Heart right ventricle (tissue), 16 donors: ENCODE data around the gene PXK. TPM values are rescaled to one million over a fixed set of nuclear protein-coding genes. Genes with fewer than 3 reads are reported as not detected.

ENCODE experiments used
- ATAC-seq, 8 donors: fragments of 200-7000 bp; cut with Tn5 transposase; one replicate each; pipeline ENCODE4 v1.9.1; 2020; ENCODE audit warnings: mild to moderate bottlenecking in 8 of 8, moderate library complexity in 8 of 8, moderate number of reproducible peaks in 1 of 8
- DNase-seq, 2 donors: peaks; one replicate each; pipeline ENCODE4 v3.0.0-alpha.2; 2020
- H3K27ac ChIP-seq, 10 donors: fragments of 200-600 bp; sonication (generic) in 2 of 10; one replicate each; pipeline versions ENCODE4 v1.5.0 to v1.8.0; 2020 to 2022; ENCODE audit warnings: mild to moderate bottlenecking in 3 of 10
- H3K27me3 ChIP-seq, 7 donors: fragments of 200-600 bp; one replicate each; pipeline ENCODE4 v1.8.0; 2021 to 2022; ENCODE audit warnings: mild to moderate bottlenecking in 2 of 7
- H3K36me3 ChIP-seq, 9 donors: fragments of 200-600 bp; sonication (generic) in 1 of 9; one replicate each; pipeline versions ENCODE4 v1.5.0 to v1.8.0; 2020 to 2022; ENCODE audit warnings: mild to moderate bottlenecking in 2 of 9
- H3K4me1 ChIP-seq, 9 donors: fragments of 200-600 bp; sonication (generic) in 1 of 9; one replicate each; pipeline versions ENCODE4 v1.5.0 to v1.8.0; 2020 to 2022; ENCODE audit warnings: mild to moderate bottlenecking in 4 of 9
- H3K4me3 ChIP-seq, 10 donors: fragments of 200-600 bp; sonication (generic) in 2 of 10; one replicate each; pipeline versions ENCODE4 v1.5.0 to v1.8.0; 2020 to 2022; ENCODE audit warnings: mild to moderate bottlenecking in 7 of 10, moderate library complexity in 2 of 10
- H3K9me3 ChIP-seq, 11 donors: fragments of 200-600 bp in 10 of 11; sonication (generic) in 2 of 11; one replicate each; pipeline versions ENCODE4 v1.5.0 to v1.8.0; 2013 to 2022; ENCODE audit warnings: mild to moderate bottlenecking in 2 of 11, control low read depth in 1 of 11, moderate library complexity in 1 of 11
- CTCF ChIP-seq, 9 donors: fragments of 200-600 bp; sonication (generic) in 2 of 9; IDR thresholded peaks; one replicate each; pipeline versions ENCODE4 v1.5.0 to v1.8.0; 2021 to 2022; ENCODE audit warnings: antibody characterized with exemption in 9 of 9, mild to moderate bottlenecking in 5 of 9, moderate library complexity in 1 of 9
- WGBS, 2 donors: extraction: QIAGEN DNeasy Blood & Tissue Kit; methylation state at CpG; one replicate each; pipeline ENCODE4 v1.1.7; 2013; ENCODE audit warnings: inconsistent platforms in 1 of 2; 5-methylcytosine and 5-hydroxymethylcytosine counted together
- intact Hi-C, 10 donors: fragments of 100-400 bp; cut with DNase I; formaldehyde crosslinking; loops; one replicate each; pipeline versions ENCODE4 v1.11.1 to v1.14.2; 2022
- polyA plus RNA-seq, 2 donors: library from polyadenylated mRNA; stranded (reverse); fragments of 200-250 nt; gene quantifications; one replicate each; pipeline ENCODE4 v1.2.3, GENCODE V29; 2013
- total RNA-seq, 10 donors: library from RNA; stranded (reverse); fragmentation: NEBNext Ultra II Directional in 3 of 10; extraction: Animal tissue kit (Norgen Biotek cat#: 25700) in 3 of 10; gene quantifications; one replicate each; pipeline versions ENCODE4 v1.2.1 to v1.2.4, GENCODE V29; 2021 to 2023
- donor health status: Arrhythmogenic right ventricular cardiomyopathy.
- donor health status: ischemic (EF 13 %, LVEDD 7.1; RV severe dilation, severe dysfunction).
- donor health status: healthy with polysubstance abuse.
- donor health status: DM: no; HTN: yes; CAD: no.
- donor health status: DM: no; HTN: no; CAD: no.
- donor health status: ischemic (EF 25% LVEDD 6.9; RV normal size, moderate dysfunction).
- donor health status: ischemic (EF 25% LVEDD 5.7; RV mildly dilated, moderate dysfunction).
- donor health status: healthy.
- donor health status: DM: yes; HTN: yes; CAD: no.
- donor health status: Ischemic cardiomyopathy.
- donor health status: ischemic (EF 35%, LVEDD 5.7; RV mildly dilated, moderate dysfunction).
- donor health status: nonischemic (EF 11% LVEDD 7.7; RV severe dilation, severe dysfunction).
- donor health status: DM: yes; HTN: yes; CAD: no.
- donor health status: PGD.
- donor health status: ischemic (EF 29% LVEDD 5.4; RV normal size, mild dysfunction).
- donor health status: nonischemic (EF 23%, LVEDD 6.1; RV moderate dilation, normal function).

The PXK gene
- total and polyA plus RNA-seq, 12 donors, result 5.6 to 16.3 (median 10.8) TPM

- H3K36me3 ChIP-seq, result peaks cover 0 to 86% (median 33%) of the 10 kb centered on the region in 9 donors
- no peak for TF ChIP-seq CTCF (IDR thresholded peaks at IDR 0.05)
These were observed 61.6 kb downstream of the PXK start for GRCh38 chr3:58394339-58394738.

GRCh38 chr3:58398669-58399333, 66.1 kb downstream of the PXK start:
- peak in 1 of 2 donors; percentile 51 for DNase-seq
- TF ChIP-seq CTCF (IDR thresholded peaks at IDR 0.05), result no peak
- H3K4me3 ChIP-seq, result no peak overlapping the region
- H3K27me3 ChIP-seq, result no peaks in the 10 kb centered on the region
- peaks cover 0 to 20% (median 13%) of the 10 kb centered on the region in 9 donors for H3K4me1 ChIP-seq
- peak; percentile 59 to 91 (median 82) for ATAC-seq
- peaks cover 0 to 96% (median 36%) of the 10 kb centered on the region in 9 donors for H3K36me3 ChIP-seq
- peak overlapping the region in 9 of 10 donors; percentile 5 to 78 (median 58) for H3K27ac ChIP-seq
- H3K9me3 ChIP-seq, result no peaks in the 10 kb centered on the region
- intact Hi-C loops, result loop anchor here in 1 of 10 donors (2.0 kb wide), 1 partner anchor 20 kb away; no protein-coding TSS in a partner anchor
- 43 to 60% methylated on average over 9 of the region's 9 CpGs for WGBS, 2 donors

More at GRCh38 chr3:58394339-58394738, 61.6 kb downstream of the PXK start:
- ATAC-seq (no peak), DNase-seq (no peak)
- Histone ChIP-seq H3K4me3 (no peak overlapping the region), H3K4me1 (peaks cover 3 to 38% (median 14%) of the 10 kb centered on the region in 9 donors), H3K27ac (no peak overlapping the region), H3K27me3 (no peaks in the 10 kb centered on the region), H3K9me3 (no peaks in the 10 kb centered on the region)
- intact Hi-C loops, result no loop called here

GRCh38 chr3:58403513-58404109, 70.9 kb downstream of the PXK start:
- H3K4me1 ChIP-seq, result peaks cover 0 to 13% (median 9%) of the 10 kb centered on the region in 9 donors
- H3K9me3 ChIP-seq, result no peaks in the 10 kb centered on the region
- H3K36me3 ChIP-seq, result peaks cover 0 to 97% (median 15%) of the 10 kb centered on the region in 9 donors
- ATAC-seq (no peak), DNase-seq (no peak)
- intact Hi-C loops, result no loop called here
- 93 to 95% methylated on average over 6 of the region's 6 CpGs for WGBS, 2 donors
- no peak overlapping the region for H3K4me3 ChIP-seq
- H3K27me3 ChIP-seq, result no peaks in the 10 kb centered on the region
- no peak for TF ChIP-seq CTCF (IDR thresholded peaks at IDR 0.05)
- no peak overlapping the region for H3K27ac ChIP-seq

- Histone ChIP-seq H3K36me3 (peaks cover 0 to 97% (median 18%) of the 10 kb centered on the region in 9 donors), H3K27ac (no peak overlapping the region), H3K9me3 (no peaks in the 10 kb centered on the region), H3K4me1 (peaks cover 0 to 6% (median 5%) of the 10 kb centered on the region in 9 donors), H3K4me3 (no peak overlapping the region), H3K27me3 (no peaks in the 10 kb centered on the region)
- intact Hi-C loops, result no loop called here
- TF ChIP-seq CTCF (IDR thresholded peaks at IDR 0.05), result no peak
- no peak for DNase-seq
- peak in 1 of 8 donors; percentile 22 for ATAC-seq
- WGBS, 2 donors, result 77 to 81% methylated on average over 4 of the region's 4 CpGs
These were observed 71.7 kb downstream of the PXK start for GRCh38 chr3:58404396-58404795.
